ENCODE data around the gene CAND2. TPM values are rescaled to one million over a fixed set of nuclear protein-coding genes. Genes with fewer than 3 reads are reported as not detected.

Gene CAND2
- total and polyA plus RNA-seq, 7 donors = 0.60 to 24.9 (median 12.5) TPM; not detected in 1

GRCh38 chr3:12815078-12815477, 18.6 kb downstream of the CAND2 start:
- peaks cover 26 to 73% (median 32%) of the 10 kb centered on the region in 4 donors for H3K36me3 ChIP-seq
- no peak for DNase-seq
- 89 to 95% methylated on average over 24 of the region's 24 CpGs for WGBS, 2 donors
- peaks cover 0 to 11% (median 9%) of the 10 kb centered on the region in 4 donors for H3K4me1 ChIP-seq
- no peaks in the 10 kb centered on the region for H3K9me3 ChIP-seq
- no peak overlapping the region for H3K27ac ChIP-seq
- intact Hi-C loops (cut with DNase I) = no loop called here
- H3K4me3 ChIP-seq = no peak overlapping the region
- TF ChIP-seq POLR2AphosphoS5 (IDR thresholded peaks at IDR 0.05) (no peak), EP300 (IDR thresholded peaks at IDR 0.05) (no peak), POLR2A (IDR thresholded peaks at IDR 0.05) (no peak), CTCF (IDR thresholded peaks at IDR 0.05) (no peak)
- H3K27me3 ChIP-seq = no peaks in the 10 kb centered on the region

GRCh38 chr3:12815719-12816118, 19.2 kb downstream of the CAND2 start:
- no peak for DNase-seq
- TF ChIP-seq POLR2AphosphoS5 (IDR thresholded peaks at IDR 0.05) (no peak), EP300 (IDR thresholded peaks at IDR 0.05) (no peak), CTCF (IDR thresholded peaks at IDR 0.05) (no peak), POLR2A (IDR thresholded peaks at IDR 0.05) (no peak)
- Histone ChIP-seq H3K9me3 (no peaks in the 10 kb centered on the region), H3K36me3 (peaks cover 32 to 80% (median 36%) of the 10 kb centered on the region in 4 donors), H3K4me1 (peaks cover 0 to 7% (median 5%) of the 10 kb centered on the region in 4 donors), H3K4me3 (no peak overlapping the region), H3K27ac (no peak overlapping the region), H3K27me3 (no peaks in the 10 kb centered on the region)
- intact Hi-C loops (cut with DNase I) = no loop called here
- WGBS, 2 donors = 88 to 91% methylated on average over 9 of the region's 9 CpGs

- Histone ChIP-seq H3K27me3 (no peaks in the 10 kb centered on the region), H3K27ac (no peak overlapping the region), H3K36me3 (peaks cover 33 to 87% (median 36%) of the 10 kb centered on the region in 4 donors), H3K4me3 (no peak overlapping the region), H3K4me1 (no peaks in the 10 kb centered on the region), H3K9me3 (no peaks in the 10 kb centered on the region)
- no peak for DNase-seq
- TF ChIP-seq POLR2AphosphoS5 (IDR thresholded peaks at IDR 0.05) (no peak), EP300 (IDR thresholded peaks at IDR 0.05) (no peak), POLR2A (IDR thresholded peaks at IDR 0.05) (no peak), CTCF (IDR thresholded peaks at IDR 0.05) (no peak)
- 93 to 94% methylated on average over 34 of the region's 34 CpGs for WGBS, 2 donors
- intact Hi-C loops (cut with DNase I) = no loop called here
Observed at GRCh38 chr3:12816521-12817342, 20.3 kb downstream of the CAND2 start.

GRCh38 chr3:12817343-12817710, 20.8 kb downstream of the CAND2 start:
- Histone ChIP-seq H3K4me3 (no peak overlapping the region), H3K27ac (no peak overlapping the region), H3K27me3 (no peaks in the 10 kb centered on the region), H3K9me3 (no peaks in the 10 kb centered on the region), H3K36me3 (peaks cover 33 to 88% (median 36%) of the 10 kb centered on the region in 4 donors), H3K4me1 (no peaks in the 10 kb centered on the region)
- WGBS, 2 donors = 50 to 58% methylated on average over 16 of the region's 16 CpGs
- TF ChIP-seq CTCF (IDR thresholded peaks at IDR 0.05) = no peak
- no peak for TF ChIP-seq POLR2AphosphoS5 (IDR thresholded peaks at IDR 0.05)
- TF ChIP-seq POLR2A (IDR thresholded peaks at IDR 0.05) = no peak
- TF ChIP-seq EP300 (IDR thresholded peaks at IDR 0.05) = no peak
- DNase-seq = no peak
- intact Hi-C loops (cut with DNase I) = no loop called here
